GM19351 (cell line): ENCODE measurements around the gene GPC5.
"Not testable (repeated sequence)": the region's sequence is repeated elsewhere in the genome, so short reads cannot be mapped to it uniquely, and the experiment has no call there.

ENCODE experiments used
- ATAC-seq: cut with Tn5 transposase; IDR thresholded peaks from one replicate; pipeline ENCODE4 v1.9.1; 2021; ENCODE audit warnings: mild to moderate bottlenecking, moderate library complexity; ENCODE audit not compliant: unreplicated experiment

The GPC5 gene

DNA sequence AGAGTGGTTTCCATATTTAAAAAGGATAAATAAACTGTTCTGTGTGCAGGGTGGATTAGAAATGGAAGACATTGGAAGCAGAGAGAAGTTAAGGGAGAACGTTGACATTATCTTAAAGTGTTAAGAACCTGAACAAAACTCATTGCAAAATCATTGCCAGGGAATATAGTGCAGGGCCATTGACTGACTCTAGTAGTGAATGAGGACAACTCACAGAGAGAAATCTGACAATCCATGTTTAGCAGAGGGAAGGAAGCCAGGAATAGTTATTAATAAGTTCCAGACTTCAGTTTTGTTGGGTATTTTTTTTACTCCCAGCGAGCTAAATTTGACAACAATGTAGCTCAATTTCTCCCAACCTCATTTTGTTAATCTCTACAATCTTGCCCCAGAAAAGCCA lies 1273.4 kb downstream of the GPC5 start:
- ATAC-seq, result no peak

DNA sequence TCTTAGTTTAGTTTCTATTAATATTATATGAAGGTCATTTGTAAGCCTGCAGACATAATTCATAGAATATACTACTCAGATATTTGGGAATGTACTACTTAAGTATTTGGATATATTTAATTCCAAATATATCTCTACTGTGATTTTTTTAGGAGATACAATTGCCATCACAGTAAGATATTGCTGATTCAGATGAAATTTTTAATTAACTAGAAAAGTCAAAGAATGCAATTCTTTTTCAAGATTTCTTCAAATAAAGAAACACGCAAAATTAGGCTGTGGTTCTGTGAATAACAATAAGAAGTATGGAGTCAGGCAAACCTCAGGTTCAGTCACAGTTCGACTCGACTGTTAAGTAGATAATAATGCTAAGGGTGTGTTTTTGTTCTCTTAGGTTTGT lies 1277.8 kb downstream of the GPC5 start:
- ATAC-seq, result no peak

DNA sequence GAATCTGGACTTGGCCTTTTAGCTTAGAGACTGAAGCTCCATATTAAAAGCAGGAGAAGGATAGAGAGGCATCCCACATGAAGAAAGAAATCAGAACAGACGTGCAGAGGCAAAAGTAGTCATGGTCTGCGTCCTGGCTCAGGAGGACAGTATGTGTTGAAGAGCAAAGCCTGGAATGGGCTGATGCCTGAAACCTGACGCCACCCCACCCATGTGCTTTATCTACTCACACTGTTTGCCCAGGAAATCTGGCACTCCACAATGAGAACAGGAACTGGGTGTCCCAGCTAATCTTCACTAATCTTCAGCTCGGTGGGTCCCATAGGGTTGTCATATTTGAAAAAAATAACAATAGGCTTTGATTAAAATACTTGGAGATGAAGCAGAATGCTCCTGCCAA lies 1279.2 kb downstream of the GPC5 start:
- ATAC-seq, result no peak

DNA sequence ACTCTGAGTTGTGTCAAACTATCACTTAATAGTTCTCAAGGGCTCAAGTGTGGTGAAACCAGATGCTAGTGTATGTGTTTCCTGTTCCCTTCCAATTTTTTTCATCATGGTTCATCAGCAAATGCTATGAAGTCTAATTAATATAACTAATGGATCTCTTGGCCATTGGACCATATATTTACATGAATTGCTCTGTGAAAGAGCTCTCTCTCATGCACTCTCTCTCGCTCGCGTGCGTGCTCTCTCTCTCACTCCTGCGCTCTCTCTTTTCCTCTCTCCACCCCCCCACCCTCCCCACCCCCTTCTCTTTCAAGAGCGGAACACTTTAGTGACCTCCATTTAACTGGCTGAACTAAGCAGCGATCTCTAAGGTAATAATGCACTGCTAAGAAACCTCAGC lies 1281.2 kb downstream of the GPC5 start:
- no peak for ATAC-seq

DNA sequence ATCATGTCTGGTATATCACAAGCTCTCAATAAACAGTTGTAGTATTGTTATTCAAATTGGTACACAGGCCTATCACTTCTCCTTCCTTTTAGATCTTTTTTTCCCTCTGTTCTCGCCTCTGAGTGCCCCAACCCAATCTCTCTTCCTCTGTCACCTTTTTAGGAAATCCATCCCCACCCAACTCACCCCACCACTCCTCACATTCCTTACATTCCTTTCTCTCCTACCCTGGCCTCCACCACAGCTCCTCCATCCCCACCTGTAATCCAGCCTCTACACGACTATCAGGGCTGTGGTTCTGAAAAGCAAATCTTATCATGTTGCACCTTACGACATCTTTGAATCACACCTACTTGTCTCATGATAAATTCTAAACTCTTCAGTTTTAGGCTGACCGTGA lies 1282.8 kb downstream of the GPC5 start:
- no peak for ATAC-seq

DNA sequence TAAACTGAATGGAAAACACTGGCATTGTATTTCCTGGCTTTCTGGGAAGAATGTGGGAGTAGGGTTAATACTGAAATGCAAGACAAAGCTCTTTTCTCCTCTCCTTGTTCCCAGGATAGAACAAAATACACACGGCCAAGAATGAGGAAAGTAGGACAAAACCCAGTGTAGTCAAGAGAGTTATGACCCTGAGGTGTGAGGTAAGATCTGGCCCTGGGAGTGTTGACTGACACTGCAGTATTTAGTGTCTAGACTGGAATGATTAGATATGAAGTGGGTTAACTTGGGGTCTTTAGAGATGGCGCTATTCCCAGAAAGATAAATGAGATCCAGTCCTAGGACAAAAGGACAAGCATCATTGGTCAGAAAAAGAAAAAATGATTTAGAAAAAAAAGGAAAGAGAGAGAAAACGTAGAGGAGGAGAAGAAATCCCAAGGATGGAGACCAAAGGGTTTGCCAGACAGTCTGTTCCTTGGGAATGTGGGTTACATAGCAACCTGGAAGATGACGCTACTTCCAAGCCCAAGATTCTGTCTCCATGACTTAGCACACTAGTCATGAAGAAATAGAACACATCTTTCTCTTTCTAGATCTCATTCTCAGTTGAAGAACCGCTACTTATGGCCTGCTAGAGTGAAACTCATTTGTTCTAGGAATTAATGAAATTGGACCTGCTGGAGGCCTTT lies 1284.6 kb downstream of the GPC5 start:
- ATAC-seq, result no peak

DNA sequence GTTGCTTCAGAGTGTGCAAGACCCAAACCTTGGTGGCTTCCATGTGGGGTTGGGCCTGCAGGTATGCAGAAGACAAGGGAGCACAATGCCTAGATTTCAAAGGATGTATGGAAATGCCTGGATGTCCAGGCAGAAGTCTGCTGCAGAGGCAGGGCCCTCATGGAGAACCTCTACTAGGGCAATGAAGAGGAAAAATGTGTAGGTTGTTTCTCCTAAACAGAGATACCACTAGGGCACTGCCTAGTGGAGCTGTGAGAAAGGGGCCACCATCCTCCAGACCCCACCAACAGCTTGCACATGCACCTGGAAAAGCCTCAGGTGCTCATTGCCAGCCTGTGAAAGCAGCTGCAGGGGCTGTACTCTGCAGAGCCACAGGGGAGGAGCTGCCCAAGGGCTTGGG lies 1295.6 kb downstream of the GPC5 start:
- ATAC-seq, result no peak

DNA sequence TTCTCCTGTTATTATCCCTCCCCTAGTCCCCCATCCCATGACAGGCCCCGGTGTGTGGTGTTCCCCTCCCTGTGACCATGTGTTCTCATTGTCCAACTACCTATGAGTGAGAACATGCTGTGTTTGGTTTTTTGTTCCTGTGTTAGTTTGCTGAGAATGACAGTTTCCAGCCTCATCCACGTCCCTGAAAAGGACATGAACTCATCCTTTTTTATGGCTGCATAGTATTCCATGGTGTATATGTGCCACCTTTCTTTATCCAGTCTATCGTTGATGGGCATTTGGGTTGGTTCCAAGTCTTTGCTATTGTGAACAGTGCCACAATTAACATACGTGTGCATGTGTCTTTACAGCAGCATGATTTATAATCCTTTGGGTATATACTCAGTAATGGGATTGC lies 1297.4 kb downstream of the GPC5 start:
- not testable (repeated sequence) for ATAC-seq

DNA sequence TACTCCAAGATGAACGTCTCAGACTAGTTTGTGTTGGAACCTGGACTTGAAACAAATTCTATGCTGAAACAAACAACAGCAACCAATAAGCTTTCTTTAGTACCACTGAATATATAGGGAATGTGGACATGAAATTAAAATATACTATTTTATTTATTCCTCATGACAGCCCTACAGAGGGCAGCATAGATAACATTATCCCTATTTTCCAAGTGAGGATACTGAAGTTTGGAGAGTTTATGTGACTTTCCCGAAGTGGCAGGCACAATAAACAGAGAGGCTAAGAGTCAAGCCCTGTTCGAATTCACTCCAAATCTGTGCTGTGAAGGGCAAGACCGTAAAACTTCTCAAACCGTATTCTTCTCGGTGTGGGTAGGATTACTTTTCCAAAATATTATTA lies 1318.3 kb downstream of the GPC5 start:
- ATAC-seq, result no peak

DNA sequence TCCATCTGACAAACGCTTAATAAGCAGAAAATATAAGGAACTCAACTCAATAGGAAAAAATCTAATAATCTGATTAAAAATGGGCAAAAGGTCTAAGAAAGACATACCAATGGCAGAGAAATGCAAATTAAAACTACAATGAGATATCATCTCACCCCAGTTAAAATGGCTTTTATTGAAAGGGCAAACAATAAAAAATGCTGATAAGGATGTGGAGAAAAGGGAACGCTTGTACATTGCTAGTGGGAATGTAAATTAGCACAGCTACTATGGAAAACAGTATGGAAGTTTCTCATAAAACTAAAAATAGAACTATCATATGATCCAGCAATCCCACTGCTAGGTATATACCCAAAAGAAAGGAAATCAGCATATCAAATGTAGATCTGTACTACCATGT lies 1319.4 kb downstream of the GPC5 start:
- ATAC-seq, result no peak

DNA sequence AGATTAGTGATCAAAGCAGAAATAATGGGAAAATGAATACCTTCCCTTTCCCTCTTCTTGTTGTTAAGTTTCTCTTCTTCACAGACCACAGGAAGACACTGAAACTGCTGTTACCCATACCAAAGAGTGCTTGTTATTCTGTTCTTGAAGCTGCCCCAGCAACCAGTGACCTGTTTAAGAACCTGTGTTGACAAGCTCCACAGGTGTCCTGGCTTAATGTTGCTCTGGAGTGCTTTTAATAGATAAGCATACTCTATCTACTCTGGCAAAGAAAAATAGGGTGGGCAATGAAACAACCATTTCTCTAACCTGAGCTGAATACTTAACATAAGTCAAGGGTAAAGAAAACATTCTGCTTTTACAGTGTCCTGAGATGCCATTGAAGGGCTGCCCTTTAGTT lies 1321.4 kb downstream of the GPC5 start:
- ATAC-seq, result no peak

DNA sequence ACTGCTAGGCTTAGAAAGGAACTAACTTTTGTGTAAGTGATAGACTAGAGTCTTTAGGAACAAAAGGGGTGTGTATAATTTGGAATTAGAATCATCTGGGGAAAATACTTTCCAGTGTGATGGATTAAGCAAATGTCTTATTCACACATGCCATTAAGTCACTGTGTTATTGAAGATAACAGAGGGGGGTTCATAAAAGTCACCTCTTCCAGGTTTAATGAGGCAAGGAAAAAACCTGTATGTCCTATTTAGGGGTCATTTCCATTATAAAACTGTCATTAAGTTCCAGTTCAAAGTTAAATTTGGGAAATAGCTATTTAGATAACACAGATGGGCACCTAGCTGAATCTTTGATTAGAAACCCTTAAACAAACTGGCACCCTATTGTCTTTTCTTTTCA lies 1323.2 kb downstream of the GPC5 start:
- ATAC-seq, result no peak

DNA sequence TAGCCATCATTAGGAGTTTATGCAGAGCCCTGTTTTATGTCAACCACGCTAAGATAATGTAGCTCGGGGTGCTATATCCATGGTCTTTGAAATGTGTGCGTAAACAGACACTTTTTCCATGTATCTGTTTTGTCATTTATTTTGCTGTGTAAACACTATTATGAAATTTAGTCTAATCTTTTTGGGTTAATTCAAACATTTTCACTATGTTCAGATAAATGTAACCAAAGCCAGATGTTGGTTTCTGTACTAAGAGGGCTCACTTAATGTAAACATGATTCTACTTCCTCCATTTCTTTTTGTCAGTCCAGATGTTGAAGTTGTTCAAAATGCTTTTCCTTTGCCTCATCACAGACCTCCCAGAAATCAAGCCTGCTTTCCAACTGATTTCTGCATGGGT lies 1328.7 kb downstream of the GPC5 start:
- ATAC-seq, result no peak

DNA sequence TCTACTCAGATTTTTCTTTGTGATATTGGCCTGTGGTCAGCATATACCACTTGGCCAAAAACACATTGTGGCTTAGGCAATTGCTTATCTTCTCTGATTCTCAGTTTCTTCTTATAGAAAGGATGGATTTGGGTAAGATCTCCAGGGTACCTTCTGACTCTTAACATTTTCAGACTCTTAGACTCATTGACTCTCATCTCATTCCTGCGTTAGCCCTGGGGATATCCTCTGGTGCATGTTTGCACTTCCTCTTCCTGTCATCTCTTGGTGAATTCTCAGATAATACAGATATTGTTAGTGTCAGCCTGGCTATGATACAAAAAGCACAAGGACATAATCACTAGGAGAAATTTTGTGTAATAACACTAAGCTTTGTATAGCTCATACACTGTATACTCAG lies 1335.6 kb downstream of the GPC5 start:
- no peak for ATAC-seq

DNA sequence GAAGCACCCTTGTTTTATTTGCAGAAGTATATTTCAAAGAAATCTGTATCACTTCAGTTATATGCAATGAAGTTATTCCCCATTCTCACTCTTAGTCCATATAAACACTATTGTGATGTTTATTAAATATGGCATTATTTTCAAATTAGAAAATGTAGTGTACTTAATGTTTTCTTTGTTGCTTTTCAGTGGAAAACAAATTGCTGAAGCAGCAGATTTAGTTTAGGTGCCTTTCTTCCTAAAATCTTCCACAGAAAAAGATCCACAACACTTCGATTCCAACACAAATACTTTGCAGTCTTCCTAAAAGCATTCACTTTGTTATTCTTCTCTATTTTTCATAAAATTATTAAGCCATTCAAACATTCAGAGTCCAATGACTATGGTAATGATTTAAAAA lies 1336.1 kb downstream of the GPC5 start:
- ATAC-seq, result no peak

DNA sequence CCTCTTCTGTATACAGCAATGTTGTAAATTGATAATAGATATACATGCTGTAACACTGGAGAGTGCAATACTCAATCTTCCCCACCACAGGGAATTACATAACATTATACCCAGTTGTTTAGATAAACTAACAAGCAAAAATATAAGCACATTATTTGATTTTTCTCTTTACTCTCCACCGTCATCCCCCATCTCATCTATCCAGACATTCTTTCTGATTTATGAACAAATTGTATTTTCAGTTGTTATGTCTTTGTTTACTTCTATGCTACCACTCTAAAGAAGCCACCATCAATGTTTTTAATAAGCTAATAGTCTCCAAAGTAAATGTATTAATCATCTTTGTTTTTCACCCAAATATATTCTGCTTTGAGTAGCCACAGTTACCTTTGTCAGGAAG lies 1337.5 kb downstream of the GPC5 start:
- no peak for ATAC-seq

DNA sequence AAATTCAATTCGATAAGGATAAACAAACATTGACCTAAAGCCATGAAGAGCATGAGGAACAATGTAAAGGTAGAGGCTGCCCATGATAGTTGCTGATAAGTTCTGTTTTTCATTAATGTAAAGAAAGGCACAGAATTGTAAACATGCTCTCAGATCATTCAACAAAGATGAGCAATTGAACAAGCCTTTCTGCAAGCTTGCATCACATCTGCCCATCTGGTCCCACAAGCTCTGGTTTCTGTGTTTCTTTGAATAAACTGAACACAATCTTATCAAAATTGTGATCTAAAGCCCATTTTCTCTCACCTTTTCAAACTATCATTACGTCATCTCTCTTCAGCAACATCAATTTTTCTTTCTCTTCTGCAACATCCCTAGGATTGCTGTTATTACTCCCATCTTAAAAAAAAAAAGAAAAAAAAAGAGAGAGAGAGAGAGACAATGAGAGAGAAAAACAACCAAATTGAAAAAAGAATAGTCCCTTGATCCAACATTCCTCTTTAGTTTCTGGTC lies 1340.9 kb downstream of the GPC5 start:
- no peak for ATAC-seq

DNA sequence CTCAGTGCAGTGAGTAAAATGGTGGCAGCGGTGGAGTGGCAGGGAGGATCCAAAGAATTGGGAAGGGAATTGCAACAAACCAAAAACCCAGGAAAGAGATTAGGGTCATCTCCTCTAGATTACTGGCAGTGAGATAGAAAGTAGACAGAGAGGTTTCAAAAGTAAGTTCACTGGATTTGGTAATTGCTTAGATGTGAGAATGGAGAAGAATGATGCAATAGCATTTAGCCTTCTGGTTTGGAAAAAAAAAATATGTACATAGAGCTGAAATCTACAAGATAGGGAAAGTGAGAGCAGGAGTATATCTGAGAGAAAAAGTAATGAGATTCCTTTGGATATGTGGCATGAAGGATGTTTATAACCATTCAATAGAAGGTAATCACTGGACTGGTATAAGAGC lies 1345.6 kb downstream of the GPC5 start:
- ATAC-seq, result no peak

DNA sequence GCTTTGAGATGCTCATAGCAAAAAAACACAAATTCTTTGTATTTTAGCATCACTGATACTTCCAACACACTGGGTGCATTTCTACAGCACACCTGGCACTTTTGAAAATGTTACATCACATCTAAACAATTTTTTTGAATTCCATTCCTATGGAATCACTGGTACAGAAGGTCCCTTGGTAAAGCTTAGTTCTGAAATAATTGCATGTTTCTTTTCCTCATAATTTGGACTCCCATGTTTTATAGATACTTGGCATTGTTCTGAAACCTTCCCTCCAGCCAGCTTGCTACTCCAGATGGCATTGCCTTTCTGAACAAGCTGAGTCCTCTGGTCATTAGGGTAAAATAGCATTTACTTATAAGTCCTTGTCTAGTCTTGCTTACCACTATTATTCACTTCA lies 1346.8 kb downstream of the GPC5 start:
- ATAC-seq, result no peak

DNA sequence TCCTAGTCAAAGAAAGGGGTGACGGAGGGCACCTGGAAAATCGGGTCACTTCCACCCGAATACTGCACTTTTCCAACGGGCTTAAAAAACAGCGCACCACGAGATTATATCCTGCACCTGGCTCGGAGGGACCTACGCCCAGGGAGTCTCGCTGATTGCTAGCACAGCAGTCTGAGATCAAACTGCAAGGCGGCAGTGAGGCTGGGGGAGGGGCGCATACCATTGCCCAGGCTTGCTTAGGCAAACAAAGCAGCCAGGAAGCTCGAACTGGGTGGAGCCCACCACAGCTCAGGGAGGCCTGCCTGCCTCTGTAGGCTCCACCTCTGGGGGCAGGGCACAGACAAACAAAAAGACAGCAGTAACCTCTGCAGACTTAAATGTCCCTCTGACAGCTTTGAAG lies 1354.3 kb downstream of the GPC5 start:
- not testable (repeated sequence) for ATAC-seq

DNA sequence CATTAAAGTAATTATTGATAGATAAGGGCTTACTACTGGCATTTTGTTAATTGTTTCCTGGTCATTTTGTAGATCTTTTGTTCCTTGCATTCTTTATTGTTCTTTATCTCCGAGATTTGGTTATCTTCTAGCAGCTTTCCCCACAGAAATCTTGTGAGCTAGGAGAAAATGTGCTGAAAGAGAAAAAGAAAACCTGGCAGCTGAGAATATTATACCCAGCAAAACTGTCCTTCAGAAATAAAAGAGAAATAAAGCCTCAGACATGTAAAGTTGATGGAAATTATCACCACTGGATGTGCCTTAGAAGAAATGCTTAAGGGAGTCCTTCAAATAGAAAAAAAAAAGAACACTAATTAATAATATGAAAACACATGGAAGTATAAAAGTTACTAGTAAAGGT lies 1363.3 kb downstream of the GPC5 start:
- ATAC-seq, result no peak

DNA sequence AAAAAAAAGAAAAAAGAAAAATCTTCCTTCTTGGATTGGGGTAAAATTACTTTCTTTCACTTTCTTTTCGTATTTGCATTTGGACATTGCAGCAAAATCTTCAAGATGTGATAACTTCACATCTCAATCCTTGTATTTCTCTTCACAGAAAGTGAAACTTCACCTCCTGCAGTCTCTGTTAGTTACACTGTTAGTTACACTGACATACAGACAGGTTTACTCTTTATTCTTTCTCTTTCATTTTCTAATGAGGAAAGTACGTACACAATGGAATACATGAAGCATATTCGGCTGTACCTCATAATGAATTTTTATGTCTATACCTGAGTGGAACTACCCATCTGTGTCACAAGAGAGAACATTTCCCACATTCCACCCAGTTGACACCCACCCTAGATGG lies 1369.0 kb downstream of the GPC5 start:
- no peak for ATAC-seq

DNA sequence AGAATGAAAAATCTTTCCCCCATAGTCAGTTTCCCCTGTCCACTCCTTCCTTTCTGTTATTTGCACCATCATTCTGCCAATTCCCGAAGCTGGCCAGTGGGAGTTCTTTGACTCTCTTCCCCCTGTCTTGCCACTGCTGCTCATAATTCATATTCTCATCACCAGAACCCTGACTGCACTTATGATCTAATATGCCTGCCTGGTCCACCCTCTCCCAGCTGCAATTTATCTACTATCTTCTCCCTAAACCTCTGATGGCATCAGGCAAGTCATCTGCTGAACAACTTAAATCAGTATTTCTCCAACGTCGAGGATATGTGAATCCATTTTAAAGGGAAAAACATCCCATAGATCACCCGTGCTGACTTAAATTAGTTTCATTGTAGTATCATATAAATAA lies 1370.2 kb downstream of the GPC5 start:
- ATAC-seq, result no peak
